Eye (tissue), 1 donor: ENCODE results near the gene TMEM62.
"Not testable (repeated sequence)": the region's sequence is repeated elsewhere in the genome, so short reads cannot be mapped to it uniquely, and the experiment has no call there.

Experiments
- DNase-seq: peaks from one replicate; pipeline ENCODE4 v3.0.0-alpha.2; 2015

Gene TMEM62

GRCh38 chr15:43210807-43211206, 77.4 kb downstream of the TMEM62 start:
- no peak for DNase-seq

DNA sequence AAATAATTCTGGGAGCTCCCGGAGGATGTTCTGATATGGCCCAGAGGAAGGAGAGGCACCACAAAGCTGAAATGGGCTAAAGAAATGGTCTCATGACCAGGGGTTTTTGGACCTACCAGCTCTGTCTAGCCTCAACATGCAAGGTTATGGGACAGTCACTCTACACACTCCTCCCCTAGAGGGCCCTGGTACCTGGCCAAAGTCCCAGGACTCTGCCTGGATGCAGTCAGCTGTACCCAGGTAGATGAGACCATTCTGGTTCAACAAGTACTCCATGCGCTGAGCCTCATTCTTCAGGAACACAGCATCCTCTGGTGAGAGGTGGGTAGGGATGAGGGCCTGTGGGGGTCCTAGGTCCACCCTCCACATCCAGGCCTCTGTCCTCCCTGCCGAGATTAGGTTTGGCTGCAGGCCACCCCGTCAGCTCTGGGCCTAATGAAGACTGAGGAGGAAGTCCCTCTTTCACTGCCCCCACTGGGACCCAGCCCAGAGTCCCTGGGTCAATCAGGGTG, 77.9 kb downstream of the TMEM62 start:
- no peak for DNase-seq

DNA sequence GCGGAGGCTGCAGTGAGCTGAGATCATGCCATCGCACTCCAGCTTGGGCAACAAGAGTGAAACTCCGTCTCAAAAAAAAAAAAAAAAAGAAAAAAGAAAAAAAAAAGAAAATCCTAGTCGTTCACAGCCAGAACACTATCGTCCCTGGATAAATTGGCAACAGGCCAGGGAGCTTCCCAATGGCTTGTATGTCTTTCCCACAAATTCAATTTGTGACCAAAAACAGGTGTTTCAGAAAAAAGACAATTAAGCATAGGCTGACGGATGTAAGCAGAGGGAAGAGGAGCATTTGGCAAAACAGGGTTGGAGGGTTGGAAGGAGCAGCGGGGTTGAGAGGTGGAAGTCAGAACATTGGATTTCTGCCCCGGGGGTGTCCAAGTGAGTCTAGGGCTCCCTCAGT, 78.9 kb downstream of the TMEM62 start:
- no peak for DNase-seq

- no peak for DNase-seq
Measured at GRCh38 chr15:43212951-43213350, 79.6 kb downstream of the TMEM62 start.

DNA sequence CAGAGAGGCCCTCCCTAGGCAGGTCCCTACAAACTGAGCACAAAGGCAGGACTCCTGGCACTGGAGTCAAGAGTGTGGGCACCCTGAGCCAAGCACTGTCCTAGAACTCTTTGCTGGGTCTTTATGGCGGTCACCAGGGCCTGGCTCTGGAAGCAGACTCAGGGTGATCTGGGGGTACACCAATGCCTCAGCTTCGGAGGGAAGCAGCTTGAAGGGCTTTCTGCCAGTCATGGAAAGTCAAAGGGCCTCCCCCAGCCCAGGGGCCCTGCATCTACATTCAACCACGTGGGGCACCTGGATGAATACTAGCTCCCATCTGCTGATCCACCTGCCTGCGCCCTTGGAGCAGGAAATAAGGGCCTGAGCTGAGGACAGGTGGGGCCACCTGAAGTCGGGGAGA, 80.1 kb downstream of the TMEM62 start:
- no peak for DNase-seq

- DNase-seq, result no peak
Measured at GRCh38 chr15:43214169-43214568, 80.8 kb downstream of the TMEM62 start.

- no peak for DNase-seq
Measured at GRCh38 chr15:43214592-43215295, 81.4 kb downstream of the TMEM62 start.

DNA sequence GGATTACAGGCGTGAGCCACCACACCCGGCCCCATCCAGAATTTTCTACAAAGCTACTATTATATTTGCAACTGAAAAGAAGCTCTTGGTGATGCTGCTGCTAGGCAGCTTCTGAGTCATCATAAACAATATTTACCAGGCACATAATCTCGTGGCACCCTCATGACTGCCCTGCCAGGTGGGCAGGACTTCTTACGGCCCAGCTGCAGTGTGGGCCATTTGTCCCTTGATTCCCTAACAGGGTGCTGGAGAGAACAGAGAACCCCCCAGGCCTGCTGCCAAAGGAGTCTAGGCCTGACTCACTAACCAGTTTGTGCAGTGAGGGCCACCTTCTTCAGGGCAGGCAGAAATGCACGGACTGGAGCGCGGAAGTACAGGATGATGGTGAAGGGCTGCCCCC, 82.6 kb downstream of the TMEM62 start:
- no peak for DNase-seq

DNA sequence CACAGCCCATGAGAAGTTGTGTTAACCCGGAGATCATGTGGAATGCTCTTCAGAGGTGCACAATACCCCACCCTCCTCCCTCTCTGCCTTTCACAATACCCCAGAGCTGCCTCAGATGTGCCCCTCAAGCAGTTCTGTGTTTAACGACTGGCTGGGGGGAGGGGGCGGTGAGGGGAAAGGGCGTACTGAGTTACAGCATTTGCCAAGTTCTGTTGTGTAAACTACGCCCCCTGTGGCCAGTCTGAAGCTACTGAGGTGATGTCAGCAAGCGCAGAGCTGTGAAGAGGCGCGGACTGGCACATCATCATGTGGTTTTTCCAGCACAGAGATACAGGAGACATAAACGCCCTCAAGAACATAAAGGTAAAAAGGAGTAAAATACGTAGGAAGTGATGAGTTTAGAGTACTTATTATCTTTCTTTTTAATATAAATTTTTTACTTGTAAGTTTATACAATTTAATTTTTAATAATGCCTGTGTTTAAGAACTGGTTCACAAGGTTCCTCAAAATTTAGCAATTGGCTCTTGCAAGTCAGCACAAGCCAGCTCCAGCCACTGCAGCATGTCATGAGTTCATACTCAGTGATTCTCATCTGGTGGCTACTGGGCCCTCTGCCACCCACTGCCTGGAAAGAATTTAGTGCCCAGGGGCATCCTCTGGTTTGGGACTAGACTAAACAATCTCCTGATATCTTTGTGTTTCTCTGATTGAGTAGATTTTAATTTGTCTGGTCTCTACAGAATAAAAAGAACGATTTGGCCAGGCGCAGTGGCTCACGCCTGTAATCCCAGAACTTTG, 85.7 kb downstream of the TMEM62 start:
- DNase-seq, result peak; percentile 43

GRCh38 chr15:43219929-43220928, 86.8 kb downstream of the TMEM62 start:
- no peak for DNase-seq

DNA sequence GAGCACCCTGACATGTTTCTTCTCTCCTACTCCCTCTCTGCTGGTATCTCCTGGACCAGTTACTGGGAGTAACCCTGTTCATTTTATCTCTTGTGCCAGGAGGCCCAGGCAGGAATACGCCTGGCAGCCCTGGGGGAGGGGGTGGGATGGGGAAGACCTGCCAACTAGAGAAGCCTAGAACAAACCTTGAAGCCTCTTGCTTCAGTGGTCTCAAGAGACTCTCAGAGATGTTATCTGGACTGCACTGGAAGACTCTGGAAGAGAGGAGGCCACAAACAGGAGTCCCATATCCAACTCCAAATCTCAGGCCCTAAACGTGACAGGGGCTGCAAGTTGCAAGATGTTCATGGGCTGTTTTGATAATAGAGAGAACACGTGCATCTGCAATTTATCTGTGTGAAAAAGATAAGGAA, 87.6 kb downstream of the TMEM62 start, which contains the start of gene EPB42:
EPB42 (minus strand) TSS at position 28 of the 413 bp plus-strand sequence. CDS start 193 bp downstream, outside the sequence.
- DNase-seq, result no peak

GRCh38 chr15:43221422-43221821, 88.0 kb downstream of the TMEM62 start:
- no peak for DNase-seq

GRCh38 chr15:43225201-43225949, 92.0 kb downstream of the TMEM62 start:
- DNase-seq, result peak; percentile 77

- not testable (repeated sequence) for DNase-seq
Measured at GRCh38 chr15:43225950-43226255, 92.5 kb downstream of the TMEM62 start.

DNA sequence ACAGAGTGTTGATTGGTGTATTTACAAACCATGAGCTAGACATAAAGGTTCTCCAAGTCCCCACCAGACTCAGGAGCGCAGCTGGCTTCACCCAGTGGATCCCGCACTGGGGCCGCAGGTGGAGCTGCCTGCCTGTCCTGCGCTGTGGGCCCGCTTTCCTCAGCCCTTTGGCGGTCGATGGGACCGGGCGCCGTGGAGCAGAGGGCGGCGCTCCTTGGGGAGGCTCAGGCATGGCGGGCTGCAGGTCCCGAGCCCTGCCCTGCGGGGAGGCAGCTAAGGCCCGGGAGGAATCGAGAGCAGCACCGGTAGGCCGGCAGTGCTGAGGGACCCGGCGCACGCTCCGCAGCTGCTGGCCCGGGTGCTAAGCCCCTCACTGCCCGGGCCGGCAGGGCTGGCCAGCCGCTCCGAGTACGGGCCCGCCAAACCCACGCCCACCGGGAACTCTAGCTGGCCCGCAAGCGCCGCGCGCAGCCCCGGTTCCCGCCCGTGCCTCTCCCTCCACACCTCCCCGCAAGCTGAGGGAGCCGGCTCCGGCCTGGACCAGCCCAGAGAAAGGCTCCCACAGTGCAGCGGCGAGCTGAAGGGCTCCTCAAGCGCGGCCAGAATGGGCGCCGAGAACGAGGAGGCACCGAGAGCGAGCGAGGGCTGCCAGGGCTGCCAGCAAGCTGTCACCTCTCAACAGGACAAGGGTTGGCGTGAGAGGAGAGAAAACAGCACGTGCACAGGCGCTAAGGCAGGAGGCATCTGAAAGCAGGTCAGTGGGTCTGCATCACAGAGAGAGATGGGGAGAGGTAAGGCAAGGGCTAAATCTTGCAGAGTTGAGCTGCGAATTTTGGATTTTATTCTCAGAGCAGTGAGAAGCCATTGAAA, 93.3 kb downstream of the TMEM62 start:
- no peak for DNase-seq

- DNase-seq, result no peak
Measured at GRCh38 chr15:43229977-43230376, 96.6 kb downstream of the TMEM62 start.

GRCh38 chr15:43230640-43231115, 97.3 kb downstream of the TMEM62 start:
- no peak for DNase-seq

GRCh38 chr15:43232289-43232874, 99.0 kb downstream of the TMEM62 start:
- no peak for DNase-seq
